Activated T-cell treated with anti-CD3 and anti-CD28 coated beads, Interleukin-2, amount 50 U/mL, for 4 hours (primary cell): ENCODE data around the gene MAP2K2. TPM values are rescaled to one million over a fixed set of nuclear protein-coding genes. Genes with fewer than 3 reads are reported as not detected.

Source experiments
- ATAC-seq, 2 donors: fragments of 200-7000 bp; cut with Tn5 transposase; one replicate each; pipeline ENCODE4 v1.10.0; 2021
- DNase-seq: peaks from one replicate; pipeline ENCODE4 v3.0.0-alpha.2; 2020
- H3K27me3 Mint-ChIP-seq: one replicate; pipeline ENCODE4 v1.8.0; 2021; ENCODE audit warnings: low read depth, mixed read lengths
- H3K36me3 Mint-ChIP-seq: one replicate; pipeline ENCODE4 v1.8.0; 2022; ENCODE audit warnings: mixed read lengths; ENCODE audit not compliant: insufficient read depth
- H3K4me1 Mint-ChIP-seq: one replicate; pipeline ENCODE4 v1.8.0; 2021; ENCODE audit warnings: low read depth, mixed read lengths
- H3K4me3 Mint-ChIP-seq: one replicate; pipeline ENCODE4 v1.8.0; 2021; ENCODE audit warnings: mild to moderate bottlenecking, moderate library complexity, mixed read lengths
- H3K9me3 Mint-ChIP-seq: one replicate; pipeline ENCODE4 v1.8.0; 2021; ENCODE audit warnings: mixed read lengths
- total RNA-seq, 3 donors: library from RNA; stranded (reverse); gene quantifications; one replicate each; pipeline ENCODE4 v1.2.1, GENCODE V29; 2021

Gene MAP2K2
- total RNA-seq, 3 donors from 2014 or later = 136 to 143 (median 139) TPM

- Mint-ChIP-seq H3K36me3 (peaks cover 3% of the 10 kb centered on the region), H3K4me1 (peaks cover 38% of the 10 kb centered on the region), H3K27me3 (no peaks in the 10 kb centered on the region), H3K4me3 (peak within 1 kb of the TSS; percentile 84), H3K9me3 (no peaks in the 10 kb centered on the region)
- ATAC-seq = peak; percentile 27 to 33
- peak; percentile 71 for DNase-seq
These were observed 57.1 kb downstream of the MAP2K2 start, which contains the start of gene ZBTB7A for GRCh38 chr19:4066682-4067395. Gene ZBTB7A, minus strand, starts transcription at chr19:4066899. Its CDS starts 11,667 bp downstream, at chr19:4055232.

GRCh38 chr19:4066176-4066606 is 57.7 kb downstream of the MAP2K2 start:
- DNase-seq = peak; percentile 61
- Mint-ChIP-seq H3K27me3 (no peaks in the 10 kb centered on the region), H3K4me3 (peak overlapping the region; percentile 63), H3K36me3 (peaks cover 3% of the 10 kb centered on the region), H3K9me3 (no peaks in the 10 kb centered on the region), H3K4me1 (peaks cover 38% of the 10 kb centered on the region)
- ATAC-seq = no peak

GRCh38 chr19:4065430-4066175 is 58.3 kb downstream of the MAP2K2 start:
- H3K4me3 Mint-ChIP-seq = peak overlapping the region; percentile 63
- DNase-seq (peak; percentile 96), ATAC-seq (peak; percentile 76 to 81)
- H3K27me3 Mint-ChIP-seq = no peaks in the 10 kb centered on the region
- peaks cover 3% of the 10 kb centered on the region for H3K36me3 Mint-ChIP-seq
- H3K4me1 Mint-ChIP-seq = peaks cover 41% of the 10 kb centered on the region
- H3K9me3 Mint-ChIP-seq = no peaks in the 10 kb centered on the region

- no peaks in the 10 kb centered on the region for H3K27me3 Mint-ChIP-seq
- H3K4me3 Mint-ChIP-seq = peak overlapping the region; percentile 89
These were observed 59.2 kb downstream of the MAP2K2 start for GRCh38 chr19:4064496-4065260.

GRCh38 chr19:4064149-4064495 is 59.8 kb downstream of the MAP2K2 start:
- Mint-ChIP-seq H3K9me3 (no peaks in the 10 kb centered on the region), H3K4me3 (peak overlapping the region; percentile 89), H3K27me3 (no peaks in the 10 kb centered on the region), H3K4me1 (peaks cover 40% of the 10 kb centered on the region), H3K36me3 (peaks cover 3% of the 10 kb centered on the region)
- DNase-seq = no peak
- ATAC-seq = no peak

More at GRCh38 chr19:4064496-4065260, 59.2 kb downstream of the MAP2K2 start:
- DNase-seq (no peak), ATAC-seq (peak; percentile 1 to 3)
- H3K9me3 Mint-ChIP-seq = no peaks in the 10 kb centered on the region
- peaks cover 3% of the 10 kb centered on the region for H3K36me3 Mint-ChIP-seq
- H3K4me1 Mint-ChIP-seq = peaks cover 43% of the 10 kb centered on the region

GRCh38 chr19:4063369-4064148 is 60.4 kb downstream of the MAP2K2 start:
- DNase-seq (no peak), ATAC-seq (no peak)
- Mint-ChIP-seq H3K4me1 (peaks cover 36% of the 10 kb centered on the region), H3K9me3 (no peaks in the 10 kb centered on the region), H3K27me3 (no peaks in the 10 kb centered on the region), H3K36me3 (peaks cover 3% of the 10 kb centered on the region), H3K4me3 (peak overlapping the region; percentile 89)

GRCh38 chr19:4062419-4063368 is 61.2 kb downstream of the MAP2K2 start:
- DNase-seq = no peak
- no peak for ATAC-seq
- H3K27me3 Mint-ChIP-seq = no peaks in the 10 kb centered on the region
- peaks cover 3% of the 10 kb centered on the region for H3K36me3 Mint-ChIP-seq
- no peaks in the 10 kb centered on the region for H3K9me3 Mint-ChIP-seq
- peak overlapping the region; percentile 89 for H3K4me3 Mint-ChIP-seq
- peaks cover 34% of the 10 kb centered on the region for H3K4me1 Mint-ChIP-seq

GRCh38 chr19:4061683-4062418 is 62.1 kb downstream of the MAP2K2 start:
- ATAC-seq (no peak), DNase-seq (no peak)
- Mint-ChIP-seq H3K4me1 (peaks cover 38% of the 10 kb centered on the region), H3K27me3 (no peaks in the 10 kb centered on the region), H3K4me3 (no peak overlapping the region), H3K9me3 (no peaks in the 10 kb centered on the region), H3K36me3 (peaks cover 3% of the 10 kb centered on the region)

- no peak for DNase-seq
- Mint-ChIP-seq H3K4me3 (peak overlapping the region; percentile 67), H3K36me3 (peaks cover 3% of the 10 kb centered on the region), H3K9me3 (no peaks in the 10 kb centered on the region), H3K4me1 (peaks cover 38% of the 10 kb centered on the region), H3K27me3 (no peaks in the 10 kb centered on the region)
- ATAC-seq = no peak
These were observed 62.7 kb downstream of the MAP2K2 start for GRCh38 chr19:4061178-4061682.

- H3K4me3 Mint-ChIP-seq = peak overlapping the region; percentile 67
- H3K27me3 Mint-ChIP-seq = no peaks in the 10 kb centered on the region
- peaks cover 6% of the 10 kb centered on the region for H3K36me3 Mint-ChIP-seq
- DNase-seq = no peak
- H3K4me1 Mint-ChIP-seq = peaks cover 42% of the 10 kb centered on the region
- no peaks in the 10 kb centered on the region for H3K9me3 Mint-ChIP-seq
- ATAC-seq = no peak
These were observed 63.2 kb downstream of the MAP2K2 start for GRCh38 chr19:4060621-4061177.

- Mint-ChIP-seq H3K27me3 (no peaks in the 10 kb centered on the region), H3K4me3 (peak overlapping the region; percentile 67), H3K9me3 (no peaks in the 10 kb centered on the region), H3K36me3 (peaks cover 6% of the 10 kb centered on the region), H3K4me1 (peaks cover 43% of the 10 kb centered on the region)
- peak; percentile 54 for DNase-seq
- ATAC-seq = peak; percentile 41 to 45
These were observed 63.9 kb downstream of the MAP2K2 start for GRCh38 chr19:4059891-4060620.
